HepG2 (cell line): ENCODE results near the gene TGIF1. TPM values are rescaled to one million over a fixed set of nuclear protein-coding genes. Genes with fewer than 3 reads are reported as not detected.
A peak's percentile ranks its signal among the peaks of the same experiment; 100 is the strongest.

Source experiments
- AGO2 ChIP-seq: fragments of 200-400 bp; formaldehyde crosslinking; optimal IDR thresholded peaks from 2 replicates; pipeline ENCODE3; 2017; ENCODE audit warnings: mild to moderate bottlenecking, low read depth, low read length, moderate library complexity
- ASH2L ChIP-seq: fragments of 300-600, 200-600 bp; sonication (generic); IDR thresholded peaks from 2 replicates; pipeline ENCODE4 v1.7.0; 2017; ENCODE audit warnings: low read depth, mild to moderate bottlenecking, moderate library complexity, mixed read lengths, low read length; ENCODE audit not compliant: insufficient read length
- ATF4 ChIP-seq, 2 experiments: fragments of 450-650 bp in 1 of 2; sonication (generic) in 1 of 2; formaldehyde crosslinking; IDR thresholded peaks; 2 replicates each; pipeline versions ENCODE4 v1.5.0 to v1.8.0; 2020 to 2022; ENCODE audit warnings: mild to moderate bottlenecking in 1 of 2, missing genetic modification reagents in 1 of 2
- FOXC1 ChIP-seq: sonication (generic); formaldehyde crosslinking; IDR thresholded peaks from 2 replicates; pipeline ENCODE4 v1.8.0; 2022; ENCODE audit warnings: mild to moderate bottlenecking, missing genetic modification reagents, borderline replicate concordance
- HOXD1 ChIP-seq: sonication (generic); formaldehyde crosslinking; IDR thresholded peaks from 2 replicates; pipeline ENCODE4 v1.5.0; 2020; ENCODE audit warnings: missing genetic modification reagents
- KDM1A ChIP-seq: IDR thresholded peaks from 2 replicates; pipeline ENCODE4 v1.6.1; 2016; ENCODE audit warnings: missing compliant biosample characterization
- KDM5B ChIP-seq: sonication (generic); formaldehyde crosslinking; IDR thresholded peaks from 2 replicates; pipeline ENCODE4 v1.4.0; 2020; ENCODE audit warnings: missing genetic modification reagents, mild to moderate bottlenecking, borderline replicate concordance
- LBX2 ChIP-seq: sonication (generic); formaldehyde crosslinking; IDR thresholded peaks from 2 replicates; pipeline ENCODE4 v1.5.0; 2020; ENCODE audit warnings: missing genetic modification reagents, mild to moderate bottlenecking, borderline replicate concordance
- MXI1 ChIP-seq: IDR thresholded peaks from 3 replicates; pipeline ENCODE4 v1.6.1; 2012; ENCODE audit warnings: low read depth, low read length, inconsistent platforms, borderline replicate concordance
- NFKB2 ChIP-seq: sonication (generic); formaldehyde crosslinking; IDR thresholded peaks from 2 replicates; pipeline ENCODE4 v1.4.0; 2020; ENCODE audit warnings: missing genetic modification reagents, borderline replicate concordance
- POGZ ChIP-seq: sonication (generic); formaldehyde crosslinking; IDR thresholded peaks from 2 replicates; pipeline ENCODE4 v1.4.0; 2020; ENCODE audit warnings: mild to moderate bottlenecking, missing genetic modification reagents
- RCOR2 ChIP-seq: IDR thresholded peaks from 2 replicates; pipeline ENCODE4 v1.6.1; 2016; ENCODE audit warnings: missing biosample characterization, missing genetic modification reagents
- REXO4 ChIP-seq: sonication (generic); formaldehyde crosslinking; IDR thresholded peaks from 2 replicates; pipeline ENCODE4 v1.8.0; 2022; ENCODE audit warnings: missing genetic modification reagents, mild to moderate bottlenecking, borderline replicate concordance
- ZBTB38 ChIP-seq: sonication (generic); formaldehyde crosslinking; IDR thresholded peaks from 2 replicates; pipeline ENCODE4 v1.5.1; 2020; ENCODE audit warnings: mild to moderate bottlenecking, missing genetic modification reagents
- ZNF124 ChIP-seq: sonication (generic); formaldehyde crosslinking; IDR thresholded peaks from 2 replicates; pipeline ENCODE4 v1.4.0; 2020; ENCODE audit warnings: missing genetic modification reagents
- ZNF235 ChIP-seq: sonication (generic); formaldehyde crosslinking; IDR thresholded peaks from 2 replicates; pipeline ENCODE4 v1.8.1; 2023; ENCODE audit warnings: mild to moderate bottlenecking, missing genetic modification reagents, borderline replicate concordance
- ZNF678 ChIP-seq: sonication (generic); formaldehyde crosslinking; IDR thresholded peaks from 2 replicates; pipeline ENCODE4 v1.4.0; 2020; ENCODE audit warnings: mild to moderate bottlenecking, missing genetic modification reagents
- ZNF768 ChIP-seq: sonication (generic); formaldehyde crosslinking; IDR thresholded peaks from 2 replicates; pipeline ENCODE4 v1.4.0; 2020; ENCODE audit warnings: missing genetic modification reagents
- ZNF776 ChIP-seq: sonication (generic); formaldehyde crosslinking; IDR thresholded peaks from 2 replicates; pipeline ENCODE4 v1.4.0; 2020; ENCODE audit warnings: mild to moderate bottlenecking, missing genetic modification reagents
- polyA plus RNA-seq, 8 experiments: library from polyadenylated mRNA; depleted of rRNA in 3 of 8; stranded (reverse) in 7 of 8; unstranded in 1 of 8; fragments of >200 nt; fragmentation: Illumina TruSeq in 4 of 8; extraction: Trizol in 4 of 8; gene quantifications; 2 replicates each; pipeline versions ENCODE4 v1.2.1 to v1.2.3, GENCODE V29; 2011 to 2016; ENCODE audit warnings: low read depth in 4 of 8, missing spikeins in 1 of 8, mixed read lengths in 1 of 8; ENCODE audit not compliant: insufficient read depth in 1 of 8
- total RNA-seq, 5 experiments: library from RNA; depleted of rRNA; stranded (reverse); fragments of >200 nt; fragmentation: Illumina TruSeq; extraction: Trizol; gene quantifications; 2 replicates each; pipeline ENCODE4 v1.2.3, GENCODE V29; 2016; ENCODE audit warnings: low read depth in 1 of 5
- TF ChIP-seq, protein P1 (sequence below): sonication (generic); formaldehyde crosslinking; IDR thresholded peaks from one replicate; pipeline ENCODE4 v1.5.1; 2020; ENCODE audit warnings: mild to moderate bottlenecking, missing genetic modification reagents; ENCODE audit errors: not compliant biosample characterization

TGIF1 gene
- total and polyA plus RNA-seq, 2 of the 13 experiments (the other 11 are each of a cell fraction or from before 2014, with no cell fraction given) = 50.0 to 76.1 TPM

DNA sequence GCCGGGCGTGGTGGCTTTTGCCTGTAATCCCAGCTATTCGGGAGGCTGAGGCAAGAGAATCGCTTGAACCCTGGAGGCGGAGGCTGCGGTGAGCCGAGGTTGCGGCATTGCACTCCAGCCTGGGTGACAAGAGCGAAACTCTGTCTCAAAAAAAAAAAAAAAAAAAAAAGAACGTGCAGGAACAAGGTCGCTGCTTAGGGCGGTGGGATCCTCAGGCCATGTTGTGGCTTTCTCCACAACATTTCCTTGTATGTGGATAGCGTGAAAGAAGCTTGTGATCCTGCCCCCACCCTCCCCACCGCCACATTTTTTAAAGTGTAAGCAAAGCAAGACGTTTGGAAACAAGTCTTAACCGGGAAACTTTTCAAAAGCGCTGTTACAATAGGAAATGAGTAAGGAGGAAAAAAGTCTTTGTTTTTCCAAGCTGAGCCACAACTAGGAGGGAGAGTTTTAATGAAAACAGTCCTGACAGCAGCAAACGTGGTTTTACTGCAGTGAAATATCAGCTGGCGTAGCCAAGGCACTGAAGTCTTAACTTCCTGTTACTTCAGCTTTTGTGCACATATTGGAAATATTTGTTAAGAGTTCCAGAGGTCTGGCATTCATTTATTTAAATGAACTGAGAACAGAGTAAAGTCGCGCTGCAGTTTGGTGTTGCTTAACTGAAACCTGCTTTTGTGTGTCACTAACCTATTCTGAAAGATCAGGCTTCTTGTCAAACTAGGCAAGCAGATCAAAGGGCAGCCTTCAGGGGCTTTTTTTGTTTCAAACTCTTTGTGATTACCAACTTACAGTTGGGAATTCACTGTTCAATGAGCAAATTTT is 3.8 kb downstream of the TGIF1 start (continued):
- TF ChIP-seq ZNF678 (CRISPR knock-in tag) (no peak), NFKB2 (no peak), LBX2 (CRISPR knock-in tag) (no peak), REXO4 (CRISPR knock-in tag) (no peak), MXI1 (peak; percentile 97; the same call in 2 of the 3 replicates), ZNF124 (CRISPR knock-in tag) (no peak), HOXD1 (CRISPR knock-in tag) (no peak), AGO2 (no peak), POGZ (0 out of 2 replicates have a peak, but pooled peaks have one; percentile 23), ZBTB38 (CRISPR knock-in tag) (no peak), FOXC1 (CRISPR knock-in tag) (no peak), ZNF235 (no peak), ATF4 (CRISPR knock-in tag; IDR thresholded peaks at IDR 0.05) (peak in 1 of 2 experiments; percentile 32; a peak in 1 of 4 replicates), ZNF776 (CRISPR knock-in tag) (no peak), ZNF768 (no peak), KDM5B (CRISPR knock-in tag) (no peak), KDM1A (no peak), ASH2L (no peak), RCOR2 (CRISPR knock-in tag) (no peak)
- TF ChIP-seq, protein P1, sequence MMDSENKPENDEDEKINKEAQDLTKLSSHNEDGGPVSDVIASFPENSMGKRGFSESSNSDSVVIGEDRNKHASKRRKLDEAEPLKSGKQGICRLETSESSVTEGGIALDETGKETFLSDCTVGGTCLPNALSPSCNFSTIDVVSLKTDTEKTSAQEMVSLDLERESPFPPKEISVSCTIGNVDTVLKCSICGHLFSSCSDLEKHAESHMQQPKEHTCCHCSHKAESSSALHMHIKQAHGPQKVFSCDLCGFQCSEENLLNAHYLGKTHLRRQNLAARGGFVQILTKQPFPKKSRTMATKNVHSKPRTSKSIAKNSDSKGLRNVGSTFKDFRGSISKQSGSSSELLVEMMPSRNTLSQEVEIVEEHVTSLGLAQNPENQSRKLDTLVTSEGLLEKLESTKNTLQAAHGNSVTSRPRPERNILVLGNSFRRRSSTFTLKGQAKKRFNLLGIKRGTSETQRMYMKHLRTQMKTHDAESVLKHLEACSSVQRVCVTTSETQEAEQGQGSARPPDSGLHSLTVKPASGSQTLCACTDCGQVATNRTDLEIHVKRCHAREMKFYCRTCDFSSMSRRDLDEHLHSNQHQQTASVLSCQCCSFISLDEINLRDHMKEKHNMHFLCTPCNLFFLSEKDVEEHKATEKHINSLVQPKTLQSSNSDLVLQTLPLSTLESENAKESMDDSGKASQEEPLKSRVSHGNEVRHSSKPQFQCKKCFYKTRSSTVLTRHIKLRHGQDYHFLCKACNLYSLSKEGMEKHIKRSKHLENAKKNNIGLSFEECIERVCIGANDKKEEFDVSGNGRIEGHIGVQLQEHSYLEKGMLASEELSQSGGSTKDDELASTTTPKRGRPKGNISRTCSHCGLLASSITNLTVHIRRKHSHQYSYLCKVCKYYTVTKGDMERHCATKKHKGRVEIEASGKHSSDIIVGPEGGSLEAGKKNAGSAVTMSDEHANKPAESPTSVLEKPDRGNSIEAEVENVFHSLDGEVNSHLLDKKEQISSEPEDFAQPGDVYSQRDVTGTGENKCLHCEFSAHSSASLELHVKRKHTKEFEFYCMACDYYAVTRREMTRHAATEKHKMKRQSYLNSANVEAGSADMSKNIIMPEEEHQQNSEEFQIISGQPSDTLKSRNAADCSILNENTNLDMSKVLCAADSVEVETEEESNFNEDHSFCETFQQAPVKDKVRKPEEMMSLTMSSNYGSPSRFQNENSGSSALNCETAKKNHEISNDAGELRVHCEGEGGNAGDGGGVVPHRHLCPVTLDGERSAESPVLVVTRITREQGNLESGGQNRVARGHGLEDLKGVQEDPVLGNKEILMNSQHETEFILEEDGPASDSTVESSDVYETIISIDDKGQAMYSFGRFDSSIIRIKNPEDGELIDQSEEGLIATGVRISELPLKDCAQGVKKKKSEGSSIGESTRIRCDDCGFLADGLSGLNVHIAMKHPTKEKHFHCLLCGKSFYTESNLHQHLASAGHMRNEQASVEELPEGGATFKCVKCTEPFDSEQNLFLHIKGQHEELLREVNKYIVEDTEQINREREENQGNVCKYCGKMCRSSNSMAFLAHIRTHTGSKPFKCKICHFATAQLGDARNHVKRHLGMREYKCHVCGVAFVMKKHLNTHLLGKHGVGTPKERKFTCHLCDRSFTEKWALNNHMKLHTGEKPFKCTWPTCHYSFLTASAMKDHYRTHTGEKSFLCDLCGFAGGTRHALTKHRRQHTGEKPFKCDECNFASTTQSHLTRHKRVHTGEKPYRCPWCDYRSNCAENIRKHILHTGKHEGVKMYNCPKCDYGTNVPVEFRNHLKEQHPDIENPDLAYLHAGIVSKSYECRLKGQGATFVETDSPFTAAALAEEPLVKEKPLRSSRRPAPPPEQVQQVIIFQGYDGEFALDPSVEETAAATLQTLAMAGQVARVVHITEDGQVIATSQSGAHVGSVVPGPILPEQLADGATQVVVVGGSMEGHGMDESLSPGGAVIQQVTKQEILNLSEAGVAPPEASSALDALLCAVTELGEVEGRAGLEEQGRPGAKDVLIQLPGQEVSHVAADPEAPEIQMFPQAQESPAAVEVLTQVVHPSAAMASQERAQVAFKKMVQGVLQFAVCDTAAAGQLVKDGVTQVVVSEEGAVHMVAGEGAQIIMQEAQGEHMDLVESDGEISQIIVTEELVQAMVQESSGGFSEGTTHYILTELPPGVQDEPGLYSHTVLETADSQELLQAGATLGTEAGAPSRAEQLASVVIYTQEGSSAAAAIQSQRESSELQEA = no peak
